Prostate gland (tissue), 2 donors: ENCODE data around the gene DNAH5. TPM values are rescaled to one million over a fixed set of nuclear protein-coding genes. Genes with fewer than 3 reads are reported as not detected.

Experiments used
- DNase-seq: peaks from one replicate; pipeline ENCODE4 v3.0.0-alpha.2; 2019; ENCODE audit warnings: low spot score
- H3K27ac ChIP-seq, 2 donors: fragments of 200-600 bp; sonication (generic); 2 replicates each; pipeline ENCODE4 v1.5.1; 2017 to 2019
- H3K27me3 ChIP-seq: fragments of 200-600 bp; sonication (generic); replicated peaks from 2 replicates; pipeline ENCODE4 v1.5.1; 2019; ENCODE audit not compliant: insufficient read depth
- H3K36me3 ChIP-seq, 2 donors: fragments of 200-600 bp; sonication (generic); 1 replicate in 1 of 2; 2 replicates in 1 of 2; pipeline versions ENCODE4 v1.5.1 to v1.8.1; 2017 to 2019
- H3K4me1 ChIP-seq: fragments of 200-600 bp; sonication (generic); replicated peaks from 2 replicates; pipeline ENCODE4 v1.5.1; 2019
- H3K4me3 ChIP-seq, 2 donors: fragments of 200-600 bp; sonication (generic); 2 replicates each; pipeline ENCODE4 v1.5.1; 2017 to 2019
- H3K9me3 ChIP-seq: fragments of 200-600 bp; sonication (generic); 2 replicates; pipeline ENCODE4 v1.5.1; 2017
- CTCF ChIP-seq, 4 experiments: fragments of 200-600 bp in 2 of 4; fragments of 450-650 bp in 2 of 4; sonication (generic) in 2 of 4; IDR thresholded peaks; 1 replicate in 3 of 4; 2 replicates in 1 of 4; pipeline ENCODE4 v1.5.1; 2016 to 2019; ENCODE audit warnings: antibody characterized with exemption in 4 of 4, mild to moderate bottlenecking in 2 of 4, moderate library complexity in 2 of 4
- POLR2A ChIP-seq: fragments of 450-650 bp; IDR thresholded peaks from one replicate; pipeline ENCODE4 v1.6.1; 2016; ENCODE audit warnings: antibody characterized with exemption, mild to moderate bottlenecking
- POLR2AphosphoS5 ChIP-seq: sonication (generic); formaldehyde crosslinking; IDR thresholded peaks from one replicate; pipeline ENCODE4 v1.6.1; 2017; ENCODE audit warnings: antibody characterized with exemption
- WGBS: methylation state at CpG from one replicate; pipeline ENCODE4 v1.1.5; 2018; 5-methylcytosine and 5-hydroxymethylcytosine counted together
- intact Hi-C: fragments of 100-400 bp; cut with DNase I; formaldehyde crosslinking; loops from one replicate; pipeline ENCODE4 v1.14.2; 2022
- total RNA-seq, 2 donors: library from RNA; depleted of rRNA; stranded (reverse); fragments of >200 nt; gene quantifications; one replicate each; pipeline ENCODE4 v1.1.0, GENCODE V29; 2016

Gene DNAH5
- total RNA-seq, 2 donors from 2014 or later: 3.7 to 6.8 TPM

- Histone ChIP-seq H3K4me1 (no peaks in the 10 kb centered on the region), H3K27ac (no peak overlapping the region), H3K27me3 (no peaks in the 10 kb centered on the region), H3K36me3 (no peaks in the 10 kb centered on the region), H3K4me3 (no peak overlapping the region), H3K9me3 (no peaks in the 10 kb centered on the region)
- intact Hi-C loops: no loop called here
- TF ChIP-seq CTCF (IDR thresholded peaks at IDR 0.05) (no peak), POLR2A (no peak), POLR2AphosphoS5 (no peak)
- WGBS: 85% methylated on average over 2 of the region's 2 CpGs
- no peak for DNase-seq
Measured at GRCh38 chr5:13910201-13910600, 34.3 kb downstream of the DNAH5 start.

- no peak for TF ChIP-seq CTCF (IDR thresholded peaks at IDR 0.05)
- TF ChIP-seq POLR2AphosphoS5: no peak
- no peak for TF ChIP-seq POLR2A
- intact Hi-C loops: no loop called here
- no peaks in the 10 kb centered on the region for H3K36me3 ChIP-seq
- WGBS: 83% methylated on average over 1 of the region's 1 CpG
- no peaks in the 10 kb centered on the region for H3K27me3 ChIP-seq
- H3K4me1 ChIP-seq: no peaks in the 10 kb centered on the region
- H3K27ac ChIP-seq: no peak overlapping the region
- no peak overlapping the region for H3K4me3 ChIP-seq
- H3K9me3 ChIP-seq: no peaks in the 10 kb centered on the region
- DNase-seq: no peak
Measured at GRCh38 chr5:13909271-13909670, 35.2 kb downstream of the DNAH5 start.

- no peak for DNase-seq
- whole genome bisulfite sequencing: 91% methylated on average over 6 of the region's 6 CpGs
- H3K36me3 ChIP-seq: no peaks in the 10 kb centered on the region
- H3K27ac ChIP-seq: no peak overlapping the region
- no peaks in the 10 kb centered on the region for H3K27me3 ChIP-seq
- no peaks in the 10 kb centered on the region for H3K4me1 ChIP-seq
- TF ChIP-seq POLR2A (no peak), POLR2AphosphoS5 (no peak), CTCF (IDR thresholded peaks at IDR 0.05) (no peak)
- no peak overlapping the region for H3K4me3 ChIP-seq
- H3K9me3 ChIP-seq: no peaks in the 10 kb centered on the region
- intact Hi-C loops: no loop called here
Measured at GRCh38 chr5:13898569-13898968, 45.9 kb downstream of the DNAH5 start.

- H3K27ac ChIP-seq: no peak overlapping the region
- 90% methylated on average over 4 of the region's 4 CpGs for WGBS
- no peaks in the 10 kb centered on the region for H3K9me3 ChIP-seq
- no peaks in the 10 kb centered on the region for H3K27me3 ChIP-seq
- DNase-seq: no peak
- TF ChIP-seq POLR2A (no peak), POLR2AphosphoS5 (no peak), CTCF (IDR thresholded peaks at IDR 0.05) (no peak)
- H3K36me3 ChIP-seq: no peaks in the 10 kb centered on the region
- intact Hi-C loops: no loop called here
- H3K4me3 ChIP-seq: no peak overlapping the region
- no peaks in the 10 kb centered on the region for H3K4me1 ChIP-seq
Measured at GRCh38 chr5:13878357-13878756, 66.1 kb downstream of the DNAH5 start.

- H3K27me3 ChIP-seq: no peaks in the 10 kb centered on the region
- H3K4me3 ChIP-seq: no peak overlapping the region
- H3K9me3 ChIP-seq: no peaks in the 10 kb centered on the region
- no peaks in the 10 kb centered on the region for H3K4me1 ChIP-seq
- DNase-seq: no peak
- H3K36me3 ChIP-seq: no peaks in the 10 kb centered on the region
- intact Hi-C loops: no loop called here
- H3K27ac ChIP-seq: no peak overlapping the region
- 21% methylated on average over 5 of the region's 5 CpGs for WGBS
- TF ChIP-seq POLR2AphosphoS5 (no peak), CTCF (IDR thresholded peaks at IDR 0.05) (no peak), POLR2A (no peak)
Measured at GRCh38 chr5:13866792-13867191, 77.7 kb downstream of the DNAH5 start.
